HG02938 (cell line): ENCODE results near the gene CCN2.
"Not testable (repeated sequence)": the region's sequence is repeated elsewhere in the genome, so short reads cannot be mapped to it uniquely, and the experiment has no call there.

Experiments used
- ATAC-seq: cut with Tn5 transposase; IDR thresholded peaks from one replicate; pipeline ENCODE4 v1.9.1; 2021; ENCODE audit warnings: mild to moderate bottlenecking, moderate library complexity; ENCODE audit not compliant: unreplicated experiment

The CCN2 gene

GRCh38 chr6:131911951-131912350 is 39.2 kb downstream of the CCN2 start:
- ATAC-seq: no peak

- ATAC-seq: no peak
Observed at GRCh38 chr6:131910956-131911355, 40.2 kb downstream of the CCN2 start.

- ATAC-seq: peak; percentile 8
Observed at GRCh38 chr6:131910219-131910589, 41.0 kb downstream of the CCN2 start.

- ATAC-seq: peak; percentile 98
Observed at GRCh38 chr6:131909408-131910218, 41.6 kb downstream of the CCN2 start.

GRCh38 chr6:131908787-131909186 is 42.4 kb downstream of the CCN2 start:
- ATAC-seq: not testable (repeated sequence)

GRCh38 chr6:131903734-131904133 is 47.4 kb downstream of the CCN2 start:
- ATAC-seq: not testable (repeated sequence)

- not testable (repeated sequence) for ATAC-seq
Observed at GRCh38 chr6:131901326-131901873, 49.8 kb downstream of the CCN2 start.

- no peak for ATAC-seq
Observed at GRCh38 chr6:131900231-131900630, 50.9 kb downstream of the CCN2 start.

GRCh38 chr6:131898718-131899117 is 52.5 kb downstream of the CCN2 start:
- no peak for ATAC-seq
